Activated CD4-positive, alpha-beta T cell treated with anti-CD3 and anti-CD28 coated beads, Interleukin-2, amount 10 ng/mL, durations not matched to agents 24 days and 14 days (primary cell): ENCODE data around the gene RAB20. TPM values are rescaled to one million over a fixed set of nuclear protein-coding genes. Genes with fewer than 3 reads are reported as not detected.
"Not testable (repeated sequence)": the region's sequence is repeated elsewhere in the genome, so short reads cannot be mapped to it uniquely, and the experiment has no call there.

Experiments used
- DNase-seq: peaks from one replicate; pipeline ENCODE4 v3.0.0; 2022
- H3K27ac Mint-ChIP-seq: one replicate; pipeline ENCODE4 v1.8.0; 2022; ENCODE audit warnings: mild to moderate bottlenecking, mixed read lengths
- H3K27me3 Mint-ChIP-seq: one replicate; pipeline ENCODE4 v1.8.0; 2022; ENCODE audit warnings: mixed read lengths
- H3K36me3 Mint-ChIP-seq: one replicate; pipeline ENCODE4 v1.8.0; 2022; ENCODE audit warnings: low read depth, mild to moderate bottlenecking, mixed read lengths
- H3K4me1 Mint-ChIP-seq: one replicate; pipeline ENCODE4 v1.8.0; 2021; ENCODE audit warnings: mixed read lengths
- H3K4me3 Mint-ChIP-seq: one replicate; pipeline ENCODE4 v1.8.0; 2022; ENCODE audit warnings: mild to moderate bottlenecking, moderate library complexity, mixed read lengths
- H3K9me3 Mint-ChIP-seq: one replicate; pipeline ENCODE4 v1.8.0; 2021; ENCODE audit warnings: mixed read lengths
- intact Hi-C: fragments of 100-400 bp; cut with micrococcal nuclease; formaldehyde crosslinking; loops from one replicate; pipeline ENCODE4 v1.15.1; 2023
- total RNA-seq: library from RNA; stranded (reverse); gene quantifications from 2 replicates; pipeline ENCODE4 v1.2.3, GENCODE V29; 2022

Gene RAB20
- 2.8 and 3.2 TPM in 2 replicates for total RNA-seq

- Mint-ChIP-seq H3K4me1 (peaks cover 26% of the 10 kb centered on the region), H3K9me3 (no peaks in the 10 kb centered on the region), H3K27me3 (peaks cover 38% of the 10 kb centered on the region), H3K27ac (peak within 1 kb of the TSS; percentile 82), H3K4me3 (peak within 1 kb of the TSS; percentile 87), H3K36me3 (peaks cover 12% of the 10 kb centered on the region)
- DNase-seq = peak; percentile 91
- intact Hi-C loops = loop anchor here (5.0 kb wide), 3 partner anchors 56 to 156 kb away; partner anchors contain the start of gene NAXD
Observed at GRCh38 chr13:110561344-110562035, at the start of gene RAB20. RAB20 (minus strand) TSS chr13:110561722; CDS start chr13:110561519, 203 bp downstream.

- Mint-ChIP-seq H3K36me3 (peaks cover 4% of the 10 kb centered on the region), H3K4me3 (peak overlapping the region; percentile 33), H3K4me1 (peaks cover 6% of the 10 kb centered on the region), H3K9me3 (peaks cover 9% of the 10 kb centered on the region), H3K27ac (peak overlapping the region; percentile 42), H3K27me3 (peaks cover 2% of the 10 kb centered on the region)
- intact Hi-C loops = no loop called here
- DNase-seq = peak; percentile 69
Observed at GRCh38 chr13:110610955-110611595, 49.6 kb upstream of the RAB20 start.

- intact Hi-C loops = no loop called here
- Mint-ChIP-seq H3K27me3 (peaks cover 6% of the 10 kb centered on the region), H3K4me3 (no peak overlapping the region), H3K36me3 (no peaks in the 10 kb centered on the region), H3K4me1 (peaks cover 2% of the 10 kb centered on the region), H3K27ac (no peak overlapping the region), H3K9me3 (no peaks in the 10 kb centered on the region)
- no peak for DNase-seq
Observed at GRCh38 chr13:110607675-110608224, 46.2 kb upstream of the RAB20 start.

- H3K4me1 Mint-ChIP-seq, H3K27ac Mint-ChIP-seq, intact Hi-C loops, DNase-seq, H3K27me3 Mint-ChIP-seq, H3K9me3 Mint-ChIP-seq, H3K36me3 Mint-ChIP-seq, H3K4me3 Mint-ChIP-seq: not testable (repeated sequence)
Observed at GRCh38 chr13:110606281-110606680, 44.8 kb upstream of the RAB20 start.

- no peak overlapping the region for H3K27ac Mint-ChIP-seq
- DNase-seq = no peak
- H3K4me3 Mint-ChIP-seq = no peak overlapping the region
- intact Hi-C loops = no loop called here
- H3K27me3 Mint-ChIP-seq = peaks cover 10% of the 10 kb centered on the region
- H3K9me3 Mint-ChIP-seq = no peaks in the 10 kb centered on the region
- H3K4me1 Mint-ChIP-seq = no peaks in the 10 kb centered on the region
- H3K36me3 Mint-ChIP-seq = no peaks in the 10 kb centered on the region
Observed at GRCh38 chr13:110605132-110605531, 43.6 kb upstream of the RAB20 start.

- Mint-ChIP-seq H3K27me3 (peaks cover 16% of the 10 kb centered on the region), H3K9me3 (no peaks in the 10 kb centered on the region), H3K4me1 (no peaks in the 10 kb centered on the region), H3K36me3 (no peaks in the 10 kb centered on the region), H3K27ac (no peak overlapping the region), H3K4me3 (no peak overlapping the region)
- intact Hi-C loops = no loop called here
- no peak for DNase-seq
Observed at GRCh38 chr13:110600980-110601379, 39.5 kb upstream of the RAB20 start.

- Mint-ChIP-seq H3K9me3 (no peaks in the 10 kb centered on the region), H3K27ac (no peak overlapping the region), H3K36me3 (no peaks in the 10 kb centered on the region), H3K4me1 (no peaks in the 10 kb centered on the region), H3K27me3 (peaks cover 16% of the 10 kb centered on the region), H3K4me3 (no peak overlapping the region)
- DNase-seq = no peak
- intact Hi-C loops = no loop called here
Observed at GRCh38 chr13:110600261-110600819, 38.8 kb upstream of the RAB20 start.

- no peaks in the 10 kb centered on the region for H3K9me3 Mint-ChIP-seq
- no peaks in the 10 kb centered on the region for H3K36me3 Mint-ChIP-seq
- no peak for DNase-seq
- intact Hi-C loops = loop anchor here (10.0 kb wide), 1 partner anchor 458 kb away; no protein-coding TSS in a partner anchor
- no peak overlapping the region for H3K27ac Mint-ChIP-seq
- peaks cover 15% of the 10 kb centered on the region for H3K27me3 Mint-ChIP-seq
- no peak overlapping the region for H3K4me3 Mint-ChIP-seq
- H3K4me1 Mint-ChIP-seq = peaks cover 1% of the 10 kb centered on the region
Observed at GRCh38 chr13:110597041-110597689, 35.6 kb upstream of the RAB20 start.

GRCh38 chr13:110593430-110594130 is 32.1 kb upstream of the RAB20 start:
- Mint-ChIP-seq H3K4me1 (peaks cover 1% of the 10 kb centered on the region), H3K27ac (no peak overlapping the region), H3K36me3 (no peaks in the 10 kb centered on the region), H3K27me3 (peaks cover 23% of the 10 kb centered on the region), H3K4me3 (no peak overlapping the region), H3K9me3 (no peaks in the 10 kb centered on the region)
- intact Hi-C loops = loop anchor here (1.0 to 10.0 kb wide), 2 partner anchors 226 to 461 kb away; no protein-coding TSS in a partner anchor
- DNase-seq = peak; percentile 69

GRCh38 chr13:110592665-110593064 is 31.1 kb upstream of the RAB20 start:
- Mint-ChIP-seq H3K4me3 (no peak overlapping the region), H3K27me3 (peaks cover 30% of the 10 kb centered on the region), H3K9me3 (no peaks in the 10 kb centered on the region), H3K4me1 (peaks cover 1% of the 10 kb centered on the region), H3K27ac (no peak overlapping the region), H3K36me3 (no peaks in the 10 kb centered on the region)
- intact Hi-C loops = loop anchor here (1.0 to 10.0 kb wide), 2 partner anchors 227 to 462 kb away; no protein-coding TSS in a partner anchor
- no peak for DNase-seq

- peaks cover 32% of the 10 kb centered on the region for H3K27me3 Mint-ChIP-seq
- no peaks in the 10 kb centered on the region for H3K9me3 Mint-ChIP-seq
- no peak overlapping the region for H3K4me3 Mint-ChIP-seq
- no peaks in the 10 kb centered on the region for H3K36me3 Mint-ChIP-seq
- intact Hi-C loops = loop anchor here (10.0 kb wide), 1 partner anchor 464 kb away; no protein-coding TSS in a partner anchor
- H3K4me1 Mint-ChIP-seq = peaks cover 1% of the 10 kb centered on the region
- DNase-seq = no peak
- no peak overlapping the region for H3K27ac Mint-ChIP-seq
Observed at GRCh38 chr13:110590577-110590976, 29.1 kb upstream of the RAB20 start.

GRCh38 chr13:110589793-110590390 is 28.4 kb upstream of the RAB20 start:
- Mint-ChIP-seq H3K27ac (no peak overlapping the region), H3K36me3 (no peaks in the 10 kb centered on the region), H3K9me3 (no peaks in the 10 kb centered on the region), H3K4me1 (peaks cover 1% of the 10 kb centered on the region), H3K4me3 (no peak overlapping the region), H3K27me3 (peaks cover 34% of the 10 kb centered on the region)
- DNase-seq = no peak
- intact Hi-C loops = loop anchor here (10.0 kb wide), 1 partner anchor 465 kb away; no protein-coding TSS in a partner anchor
